DND-41 (cell line): ENCODE results near the gene VPREB3.

Source experiments
- ATAC-seq: fragments of 200-7000 bp; cut with Tn5 transposase; 3 replicates; pipeline ENCODE4 v1.9.1; 2021; ENCODE audit warnings: low read depth; ENCODE audit not compliant: insufficient read depth
- DNase-seq: peaks from one replicate; pipeline ENCODE4 v3.0.0-alpha.2; 2020
- H2AFZ ChIP-seq: 2 replicates; pipeline ENCODE4 v1.6.0; 2012; ENCODE audit warnings: low read depth, low read length
- H3K27ac ChIP-seq: 2 replicates; pipeline ENCODE4 v1.5.1; 2012; ENCODE audit warnings: low read length, inconsistent platforms
- H3K27me3 ChIP-seq: fragments of 200-600 bp; sonication (generic); 2 replicates; pipeline ENCODE4 v1.6.0; 2012; ENCODE audit warnings: low read length, mild to moderate bottlenecking, inconsistent platforms; ENCODE audit not compliant: insufficient read depth, poor library complexity
- H3K36me3 ChIP-seq: 2 replicates; pipeline ENCODE4 v1.5.1; 2012; ENCODE audit warnings: low read length, inconsistent platforms; ENCODE audit not compliant: insufficient read depth
- H3K4me1 ChIP-seq: 2 replicates; pipeline ENCODE4 v1.5.1; 2012; ENCODE audit warnings: mild to moderate bottlenecking, low read length; ENCODE audit not compliant: insufficient read depth
- H3K4me2 ChIP-seq: 2 replicates; pipeline ENCODE4 v1.6.0; 2012; ENCODE audit warnings: mild to moderate bottlenecking, moderate library complexity, low read length, inconsistent platforms; ENCODE audit not compliant: insufficient read depth
- H3K4me3 ChIP-seq, 2 experiments: fragments of 200-600 bp in 1 of 2; shearing (Covaris generic) in 1 of 2; 2 replicates each; pipeline ENCODE4 v1.5.1; 2012 to 2016; ENCODE audit warnings: inconsistent platforms in 2 of 2, low read length in 2 of 2, mild to moderate bottlenecking in 2 of 2, low read depth in 1 of 2, moderate library complexity in 1 of 2
- H3K79me2 ChIP-seq: 2 replicates; pipeline ENCODE4 v1.6.0; 2012; ENCODE audit warnings: low read length, inconsistent platforms; ENCODE audit not compliant: insufficient read depth
- H3K9ac ChIP-seq: 2 replicates; pipeline ENCODE4 v1.6.0; 2012; ENCODE audit warnings: low read depth, mild to moderate bottlenecking, inconsistent platforms, low read length, moderate library complexity
- H3K9me3 ChIP-seq: 2 replicates; pipeline ENCODE4 v1.5.1; 2012; ENCODE audit warnings: low read length, moderate library complexity, mild to moderate bottlenecking, inconsistent platforms; ENCODE audit not compliant: insufficient read depth, severe bottlenecking
- H4K20me1 ChIP-seq: 2 replicates; pipeline ENCODE4 v1.6.0; 2012; ENCODE audit warnings: low read length; ENCODE audit not compliant: insufficient read depth
- EZH2 ChIP-seq: IDR thresholded peaks from 3 replicates; pipeline ENCODE4 v1.6.1; 2012; ENCODE audit warnings: borderline replicate concordance, low read depth, mild to moderate bottlenecking, moderate library complexity, low read length, inconsistent platforms; ENCODE audit not compliant: severe bottlenecking
- TF ChIP-seq, protein P1 (sequence below): IDR thresholded peaks from 2 replicates; pipeline ENCODE4 v1.5.1; 2012; ENCODE audit warnings: borderline replicate concordance, low read length, moderate library complexity, mild to moderate bottlenecking; ENCODE audit not compliant: poor library complexity, severe bottlenecking; ENCODE audit errors: extremely low read depth

VPREB3 gene

DNA sequence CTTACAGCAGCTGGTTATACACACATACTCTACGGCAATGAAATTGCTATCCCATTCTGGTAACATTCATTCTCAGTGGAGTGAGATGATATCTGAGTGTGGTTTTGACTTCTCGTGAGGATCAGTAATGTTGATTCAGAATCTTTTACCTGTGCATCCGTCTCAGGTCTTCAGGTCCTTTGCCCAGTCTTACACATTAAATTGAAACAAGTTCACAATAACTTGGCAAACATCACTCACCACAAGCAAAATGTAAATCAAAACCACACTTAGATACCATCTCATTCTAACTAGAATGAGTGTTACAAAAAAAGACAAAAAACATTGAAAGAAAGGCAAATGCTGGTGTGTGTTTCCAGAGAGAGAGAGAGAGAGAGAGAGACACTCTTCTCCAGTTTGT lies 49.4 kb downstream of the VPREB3 start:
- H3K27me3 ChIP-seq, result no peaks in the 10 kb centered on the region
- peaks cover 100% of the 10 kb centered on the region for H3K36me3 ChIP-seq
- no peak for DNase-seq
- H3K9ac ChIP-seq, result no peak overlapping the region
- peaks cover 67% of the 10 kb centered on the region for H3K79me2 ChIP-seq
- TF ChIP-seq EZH2, result no peak
- TF ChIP-seq, protein P1, sequence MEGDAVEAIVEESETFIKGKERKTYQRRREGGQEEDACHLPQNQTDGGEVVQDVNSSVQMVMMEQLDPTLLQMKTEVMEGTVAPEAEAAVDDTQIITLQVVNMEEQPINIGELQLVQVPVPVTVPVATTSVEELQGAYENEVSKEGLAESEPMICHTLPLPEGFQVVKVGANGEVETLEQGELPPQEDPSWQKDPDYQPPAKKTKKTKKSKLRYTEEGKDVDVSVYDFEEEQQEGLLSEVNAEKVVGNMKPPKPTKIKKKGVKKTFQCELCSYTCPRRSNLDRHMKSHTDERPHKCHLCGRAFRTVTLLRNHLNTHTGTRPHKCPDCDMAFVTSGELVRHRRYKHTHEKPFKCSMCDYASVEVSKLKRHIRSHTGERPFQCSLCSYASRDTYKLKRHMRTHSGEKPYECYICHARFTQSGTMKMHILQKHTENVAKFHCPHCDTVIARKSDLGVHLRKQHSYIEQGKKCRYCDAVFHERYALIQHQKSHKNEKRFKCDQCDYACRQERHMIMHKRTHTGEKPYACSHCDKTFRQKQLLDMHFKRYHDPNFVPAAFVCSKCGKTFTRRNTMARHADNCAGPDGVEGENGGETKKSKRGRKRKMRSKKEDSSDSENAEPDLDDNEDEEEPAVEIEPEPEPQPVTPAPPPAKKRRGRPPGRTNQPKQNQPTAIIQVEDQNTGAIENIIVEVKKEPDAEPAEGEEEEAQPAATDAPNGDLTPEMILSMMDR, result no peak
- no peak overlapping the region for H3K27ac ChIP-seq
- no peak overlapping the region for H3K4me2 ChIP-seq
- ATAC-seq, result no peak
- H3K9me3 ChIP-seq, result no peaks in the 10 kb centered on the region
- 0 out of 2 replicates have a peak, but pooled peaks cover 15% of the 10 kb centered on the region for H3K4me1 ChIP-seq
- peaks cover 22% of the 10 kb centered on the region; the same call in 1 of the 2 replicates for H4K20me1 ChIP-seq
- no peak overlapping the region for H3K4me3 ChIP-seq
- H2AFZ ChIP-seq, result no peak overlapping the region

DNA sequence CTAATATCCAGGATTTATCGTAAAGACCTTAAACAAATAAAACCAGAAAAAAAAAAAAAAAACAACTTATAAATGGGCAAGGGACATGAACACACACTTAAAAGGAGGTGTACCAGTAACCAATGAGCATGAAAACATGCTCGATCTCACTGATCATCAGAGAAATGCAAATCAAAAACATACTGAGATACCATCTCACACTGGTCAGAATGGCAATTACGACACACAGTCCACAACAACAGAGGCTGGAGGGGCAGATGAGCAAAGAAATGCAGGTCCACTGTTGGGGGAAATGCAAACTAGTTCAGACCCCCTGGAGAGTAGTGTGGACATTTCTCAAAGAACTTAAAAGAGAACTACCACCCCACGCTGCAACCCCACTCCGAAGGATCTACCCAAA lies 50.2 kb downstream of the VPREB3 start:
- TF ChIP-seq EZH2, result no peak
- TF ChIP-seq, protein P1, result no peak
- Histone ChIP-seq H3K4me1 (0 out of 2 replicates have a peak, but pooled peaks cover 15% of the 10 kb centered on the region), H3K27ac (no peak overlapping the region), H3K27me3 (no peaks in the 10 kb centered on the region), H3K9ac (no peak overlapping the region), H3K4me2 (no peak overlapping the region), H3K9me3 (no peaks in the 10 kb centered on the region), H4K20me1 (peaks cover 22% of the 10 kb centered on the region; the same call in 1 of the 2 replicates), H3K4me3 (no peak overlapping the region), H3K36me3 (peaks cover 96% of the 10 kb centered on the region), H3K79me2 (peaks cover 70% of the 10 kb centered on the region), H2AFZ (no peak overlapping the region)
- no peak for DNase-seq
- no peak for ATAC-seq
